Smooth muscle cell (in vitro differentiated cells): ENCODE data around the gene OTULIN. TPM values are rescaled to one million over a fixed set of nuclear protein-coding genes. Genes with fewer than 3 reads are reported as not detected.

Experiments
- DNase-seq: peaks from one replicate; lab custom pipeline; 2025; ENCODE audit not compliant: unreplicated experiment; lab: John Stamatoyannopoulos, UW
- H2AFZ ChIP-seq: fragments of 200-600 bp; sonication (generic); 2 replicates; pipeline ENCODE4 v1.6.0; 2016; ENCODE audit warnings: antibody characterized with exemption, low read depth, mild to moderate bottlenecking
- H3F3A ChIP-seq: fragments of 200-600 bp; sonication (generic); 2 replicates; pipeline ENCODE4 v1.6.0; 2017; ENCODE audit warnings: antibody characterized with exemption, low read depth
- H3K27ac ChIP-seq: fragments of 200-600 bp; sonication (generic); 2 replicates; pipeline ENCODE4 v1.5.1; 2016; ENCODE audit warnings: low read depth, mild to moderate bottlenecking
- H3K27me3 ChIP-seq: fragments of 200-600 bp; sonication (generic); 2 replicates; pipeline ENCODE4 v1.6.1; 2016; ENCODE audit warnings: low read depth, mild to moderate bottlenecking
- H3K36me3 ChIP-seq: fragments of 200-600 bp; sonication (generic); 2 replicates; pipeline ENCODE4 v1.5.1; 2016; ENCODE audit warnings: low read depth
- H3K4me1 ChIP-seq: fragments of 200-600 bp; sonication (generic); 2 replicates; pipeline ENCODE4 v1.5.1; 2016; ENCODE audit warnings: low read depth
- H3K4me2 ChIP-seq: fragments of 200-600 bp; sonication (generic); 2 replicates; pipeline ENCODE4 v1.6.0; 2016; ENCODE audit warnings: mild to moderate bottlenecking
- H3K4me3 ChIP-seq: fragments of 200-600 bp; sonication (generic); 2 replicates; pipeline ENCODE4 v1.5.1; 2016; ENCODE audit warnings: mild to moderate bottlenecking
- H3K79me2 ChIP-seq: fragments of 200-600 bp; sonication (generic); 2 replicates; pipeline ENCODE4 v1.6.0; 2016; ENCODE audit warnings: low read depth, mild to moderate bottlenecking
- H3K9ac ChIP-seq: fragments of 200-600 bp; sonication (generic); 2 replicates; pipeline ENCODE4 v1.6.0; 2016; ENCODE audit warnings: low read depth
- H3K9me3 ChIP-seq: fragments of 200-600 bp; sonication (generic); replicated peaks from 2 replicates; pipeline ENCODE4 v1.5.1; 2016; ENCODE audit warnings: low read depth
- H4K20me1 ChIP-seq: fragments of 200-600 bp; sonication (generic); 2 replicates; pipeline ENCODE4 v1.6.0; 2016; ENCODE audit warnings: low read depth
- WGBS: methylation state at CpG from one replicate; pipeline ENCODE4 v1.1.7; 2016; ENCODE audit warnings: low lambda C conversion rate; 5-methylcytosine and 5-hydroxymethylcytosine counted together
- polyA plus RNA-seq: library from polyadenylated mRNA; unstranded; fragments of >200 nt; fragmentation: Nextera tagmentation; extraction: Ambion mirVana; gene quantifications from 2 replicates; pipeline ENCODE4 v1.2.1, GENCODE V29; 2016
- total RNA-seq: library from RNA; depleted of rRNA; stranded (reverse); fragments of >200 nt; gene quantifications from 2 replicates; pipeline ENCODE4 v1.2.3, GENCODE V29; 2014
- TF ChIP-seq, protein P1 (sequence below): fragments of 200-600 bp; sonication (generic); IDR thresholded peaks from 2 replicates; pipeline ENCODE4 v1.5.1; 2017; ENCODE audit warnings: borderline replicate concordance, mild to moderate bottlenecking, antibody characterized with exemption; ENCODE audit not compliant: insufficient read depth, poor library complexity, severe bottlenecking

The OTULIN gene
- total and polyA plus RNA-seq, 2 experiments from 2014 or later, result 17.6 to 30.3 TPM

DNA sequence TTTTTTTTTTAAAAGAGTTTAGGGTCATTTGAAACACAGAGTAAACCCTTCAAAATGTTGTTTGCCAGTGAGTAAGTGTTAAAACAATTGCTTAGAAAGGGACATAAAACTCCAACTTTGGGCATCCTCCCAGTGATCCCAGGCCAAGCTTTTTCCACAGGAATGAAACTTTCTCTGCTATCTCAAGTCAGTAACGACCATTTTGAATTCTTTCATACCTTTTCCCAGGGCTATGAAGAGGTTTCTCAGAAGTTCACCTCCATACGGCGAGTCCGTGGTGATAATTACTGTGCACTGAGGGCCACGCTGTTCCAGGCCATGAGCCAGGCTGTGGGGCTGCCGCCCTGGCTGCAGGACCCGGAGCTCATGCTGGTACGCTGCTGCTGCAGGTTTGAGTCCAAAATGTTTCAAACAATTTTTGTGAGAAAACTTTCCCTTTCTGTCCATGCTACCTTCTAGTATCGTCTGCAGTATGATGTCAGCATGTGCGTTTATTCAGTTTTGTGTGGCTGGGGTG is 16.8 kb downstream of the OTULIN start:
- TF ChIP-seq, protein P1, sequence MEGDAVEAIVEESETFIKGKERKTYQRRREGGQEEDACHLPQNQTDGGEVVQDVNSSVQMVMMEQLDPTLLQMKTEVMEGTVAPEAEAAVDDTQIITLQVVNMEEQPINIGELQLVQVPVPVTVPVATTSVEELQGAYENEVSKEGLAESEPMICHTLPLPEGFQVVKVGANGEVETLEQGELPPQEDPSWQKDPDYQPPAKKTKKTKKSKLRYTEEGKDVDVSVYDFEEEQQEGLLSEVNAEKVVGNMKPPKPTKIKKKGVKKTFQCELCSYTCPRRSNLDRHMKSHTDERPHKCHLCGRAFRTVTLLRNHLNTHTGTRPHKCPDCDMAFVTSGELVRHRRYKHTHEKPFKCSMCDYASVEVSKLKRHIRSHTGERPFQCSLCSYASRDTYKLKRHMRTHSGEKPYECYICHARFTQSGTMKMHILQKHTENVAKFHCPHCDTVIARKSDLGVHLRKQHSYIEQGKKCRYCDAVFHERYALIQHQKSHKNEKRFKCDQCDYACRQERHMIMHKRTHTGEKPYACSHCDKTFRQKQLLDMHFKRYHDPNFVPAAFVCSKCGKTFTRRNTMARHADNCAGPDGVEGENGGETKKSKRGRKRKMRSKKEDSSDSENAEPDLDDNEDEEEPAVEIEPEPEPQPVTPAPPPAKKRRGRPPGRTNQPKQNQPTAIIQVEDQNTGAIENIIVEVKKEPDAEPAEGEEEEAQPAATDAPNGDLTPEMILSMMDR, result no peak
- no peaks in the 10 kb centered on the region for H3F3A ChIP-seq
- H2AFZ ChIP-seq, result no peak overlapping the region
- no peaks in the 10 kb centered on the region for H3K36me3 ChIP-seq
- H3K27ac ChIP-seq, result no peak overlapping the region
- H3K4me3 ChIP-seq, result no peak overlapping the region
- H4K20me1 ChIP-seq, result peaks cover 24% of the 10 kb centered on the region
- H3K27me3 ChIP-seq, result no peaks in the 10 kb centered on the region
- no peaks in the 10 kb centered on the region for H3K9me3 ChIP-seq
- peaks cover 2% of the 10 kb centered on the region for H3K4me1 ChIP-seq
- H3K9ac ChIP-seq, result no peak overlapping the region
- H3K79me2 ChIP-seq, result peaks cover 20% of the 10 kb centered on the region
- WGBS, result 96% methylated on average over 10 of the region's 10 CpGs
- DNase-seq, result no peak
- H3K4me2 ChIP-seq, result no peak overlapping the region

DNA sequence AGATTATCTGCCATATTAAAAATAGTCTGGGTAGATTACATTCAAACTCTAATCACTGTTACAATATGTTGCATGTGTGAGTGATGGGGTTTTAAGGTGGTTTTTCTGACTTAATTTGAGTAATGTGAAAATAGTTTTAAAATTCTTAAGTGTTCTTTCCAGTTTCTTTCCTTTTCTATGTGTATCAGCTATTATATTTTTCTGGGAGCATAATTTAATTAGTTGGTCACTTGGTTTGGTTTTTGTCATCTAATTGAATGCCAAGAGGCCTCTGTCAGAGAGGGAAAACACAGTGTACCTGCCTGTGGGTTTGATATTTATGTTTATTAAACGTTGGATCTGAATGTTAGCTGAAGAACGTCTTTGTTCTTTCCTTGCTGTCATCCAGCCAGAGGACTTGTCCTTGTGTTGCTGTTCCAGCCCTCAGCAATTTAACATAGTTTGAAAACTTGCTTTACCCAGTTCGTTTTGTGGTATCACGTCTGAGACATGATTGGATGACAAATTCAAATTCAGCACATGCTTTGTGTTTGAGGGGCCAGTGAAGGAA is 19.5 kb downstream of the OTULIN start:
- Histone ChIP-seq H3K9me3 (no peaks in the 10 kb centered on the region), H3K4me2 (no peak overlapping the region), H3F3A (no peaks in the 10 kb centered on the region), H3K27ac (no peak overlapping the region), H3K27me3 (no peaks in the 10 kb centered on the region), H3K9ac (no peak overlapping the region), H3K4me3 (no peak overlapping the region), H4K20me1 (peaks cover 7% of the 10 kb centered on the region), H2AFZ (no peak overlapping the region), H3K4me1 (no peaks in the 10 kb centered on the region), H3K36me3 (peaks cover 7% of the 10 kb centered on the region), H3K79me2 (no peaks in the 10 kb centered on the region)
- 90% methylated on average over 4 of the region's 4 CpGs for WGBS
- no peak for DNase-seq
- TF ChIP-seq, protein P1, result no peak

DNA sequence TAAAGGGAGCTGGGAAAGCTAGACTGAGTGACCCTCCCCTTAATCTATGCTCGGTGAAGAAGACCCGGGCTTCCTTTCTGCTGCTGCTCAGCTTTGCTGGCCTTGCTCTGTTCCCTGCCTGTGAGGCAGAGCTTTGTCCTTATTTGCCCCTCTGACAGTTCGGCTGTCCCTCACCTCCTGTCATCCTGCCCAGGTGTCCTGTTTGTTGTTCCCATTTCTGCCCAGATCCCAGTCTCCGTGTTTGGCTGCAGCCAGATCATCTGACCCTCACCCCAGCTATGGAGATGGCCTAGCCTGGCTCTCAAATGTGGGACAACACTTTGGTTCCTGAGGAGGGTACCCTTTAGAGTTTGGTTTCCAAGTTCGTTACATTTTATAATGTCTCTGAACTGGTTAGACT is 20.2 kb downstream of the OTULIN start:
- 83% methylated on average over 5 of the region's 5 CpGs for WGBS
- TF ChIP-seq, protein P1, result no peak
- no peaks in the 10 kb centered on the region for H3K79me2 ChIP-seq

DNA sequence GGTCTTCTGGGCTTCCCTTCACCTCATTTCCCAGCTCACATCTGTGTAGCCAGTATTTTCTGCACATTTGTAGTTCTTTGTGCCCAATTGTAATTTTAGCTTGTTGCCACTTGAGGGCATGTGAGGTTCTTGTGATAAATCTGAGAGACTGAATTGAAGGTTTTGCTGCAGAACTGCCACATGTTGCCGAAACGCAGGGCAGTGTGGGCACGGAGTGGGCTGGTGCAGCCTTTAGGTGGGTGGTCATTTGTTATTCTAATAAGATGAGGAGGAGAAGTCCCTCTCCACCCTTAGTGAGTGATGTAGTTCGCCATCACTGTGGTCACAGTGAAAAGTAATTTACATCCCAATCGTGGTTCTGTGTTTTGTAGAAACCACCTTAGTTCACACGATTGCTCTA is 21.2 kb downstream of the OTULIN start:
- no peaks in the 10 kb centered on the region for H3K9me3 ChIP-seq
- WGBS, result 60% methylated on average over 6 of the region's 6 CpGs
- H3K4me2 ChIP-seq, result no peak overlapping the region
- H3K27me3 ChIP-seq, result no peaks in the 10 kb centered on the region
- H4K20me1 ChIP-seq, result peaks cover 3% of the 10 kb centered on the region
- no peak overlapping the region for H3K9ac ChIP-seq
- no peaks in the 10 kb centered on the region for H3F3A ChIP-seq
- H3K36me3 ChIP-seq, result peaks cover 25% of the 10 kb centered on the region
- no peaks in the 10 kb centered on the region for H3K79me2 ChIP-seq
- TF ChIP-seq, protein P1, result peak; percentile 63
- H3K27ac ChIP-seq, result no peak overlapping the region
- no peak for DNase-seq
- H2AFZ ChIP-seq, result no peak overlapping the region
- no peak overlapping the region for H3K4me3 ChIP-seq
- H3K4me1 ChIP-seq, result no peaks in the 10 kb centered on the region

More for the DNA sequence above, 20.2 kb downstream of the OTULIN start:
- Histone ChIP-seq H3K4me1 (no peaks in the 10 kb centered on the region), H3K27ac (no peak overlapping the region), H4K20me1 (peaks cover 5% of the 10 kb centered on the region), H2AFZ (no peak overlapping the region), H3K4me3 (no peak overlapping the region), H3K9me3 (no peaks in the 10 kb centered on the region), H3K4me2 (no peak overlapping the region), H3K36me3 (peaks cover 15% of the 10 kb centered on the region), H3K9ac (no peak overlapping the region), H3F3A (no peaks in the 10 kb centered on the region), H3K27me3 (no peaks in the 10 kb centered on the region)
- DNase-seq, result no peak
